ENCODE results near the gene ASF1A. TPM values are rescaled to one million over a fixed set of nuclear protein-coding genes. Genes with fewer than 3 reads are reported as not detected.

ASF1A gene
- total RNA-seq, 2 donors from 2014 or later = 15.2 to 18.0 TPM

DNA sequence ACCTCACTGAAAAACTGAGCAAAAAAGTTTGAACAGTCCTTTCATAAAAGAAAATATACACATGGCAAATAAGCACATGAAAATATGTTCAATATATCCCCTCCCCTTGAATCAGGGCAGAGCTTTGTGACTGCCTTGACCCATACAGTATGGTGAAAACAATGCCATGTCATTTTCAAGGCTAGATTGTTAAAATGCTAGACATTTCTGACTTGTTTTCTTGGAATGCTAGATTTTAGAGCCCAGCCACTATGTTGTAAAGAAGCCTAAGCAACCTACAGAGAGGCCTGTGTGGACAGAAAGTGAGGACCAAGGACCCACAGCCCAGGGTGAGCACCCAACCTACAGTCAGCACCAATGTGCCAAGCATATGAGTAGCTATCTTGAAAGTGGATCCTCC is 17.1 kb upstream of the ASF1A start:
- no peak for DNase-seq (ENCODE audit: low spot score)
- intact Hi-C loops (cut with DNase I) = no loop called here

DNA sequence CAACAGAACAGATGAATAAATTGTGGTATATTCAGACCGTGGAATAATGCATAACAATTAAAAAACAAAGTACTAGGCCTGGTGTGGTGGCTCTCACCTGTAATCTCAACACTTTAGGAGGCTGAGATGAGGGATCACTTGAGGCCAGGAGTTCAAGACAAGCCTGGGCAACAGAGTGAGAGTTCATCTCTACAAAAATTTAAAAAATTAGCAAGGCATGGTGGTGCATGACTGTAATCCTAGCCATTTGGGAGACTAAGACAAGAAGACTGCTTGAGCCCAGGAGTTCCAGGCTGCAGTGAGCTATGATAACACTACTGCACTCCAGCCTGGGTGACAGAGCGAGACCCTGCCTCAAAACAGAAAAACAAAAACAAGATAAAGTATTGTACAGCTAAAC is 16.1 kb upstream of the ASF1A start:
- no peak for DNase-seq (ENCODE audit: low spot score)
- intact Hi-C loops (cut with DNase I) = no loop called here

DNA sequence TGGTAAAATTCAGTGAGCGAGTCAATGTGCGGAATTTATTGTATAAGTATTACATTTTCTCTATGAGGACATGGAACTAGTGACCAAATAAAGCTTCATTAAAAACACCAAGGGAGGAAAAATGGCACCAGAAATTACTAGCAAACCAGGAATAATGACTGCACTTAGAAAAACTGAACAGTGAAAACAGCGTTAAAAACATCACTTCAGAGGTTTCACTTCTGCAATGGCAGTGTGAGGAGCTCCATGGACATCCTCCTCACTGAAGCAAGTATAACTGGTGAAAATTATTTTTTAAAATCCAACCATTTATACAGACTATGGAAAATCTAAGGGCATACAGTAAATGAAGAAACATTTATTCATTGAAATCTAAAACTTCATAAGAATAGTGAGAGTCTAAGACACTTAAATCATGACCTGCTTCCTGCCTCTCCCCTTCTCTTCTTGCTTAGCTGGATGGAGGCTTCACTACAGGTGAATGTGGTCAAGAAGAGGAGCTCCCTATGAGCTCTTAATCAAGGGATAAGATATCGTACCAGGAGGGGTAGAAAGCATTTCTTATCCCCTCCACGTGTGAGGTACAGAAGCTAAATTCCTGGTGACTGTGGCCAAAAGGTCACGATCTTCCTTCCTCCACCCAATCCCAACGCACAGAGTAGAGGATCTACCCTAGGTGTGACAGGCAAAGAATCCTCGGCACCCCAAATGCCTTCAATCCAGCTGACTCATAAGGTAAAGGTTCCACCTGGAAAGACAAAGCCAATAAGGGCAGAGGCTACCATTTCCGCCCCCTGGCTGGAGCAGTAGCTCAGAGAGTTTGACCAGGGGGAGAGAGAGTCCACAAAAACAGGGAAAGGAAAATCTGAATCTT is 12.3 kb upstream of the ASF1A start:
- no peak for DNase-seq (ENCODE audit: low spot score)
- intact Hi-C loops (cut with DNase I) = no loop called here

DNA sequence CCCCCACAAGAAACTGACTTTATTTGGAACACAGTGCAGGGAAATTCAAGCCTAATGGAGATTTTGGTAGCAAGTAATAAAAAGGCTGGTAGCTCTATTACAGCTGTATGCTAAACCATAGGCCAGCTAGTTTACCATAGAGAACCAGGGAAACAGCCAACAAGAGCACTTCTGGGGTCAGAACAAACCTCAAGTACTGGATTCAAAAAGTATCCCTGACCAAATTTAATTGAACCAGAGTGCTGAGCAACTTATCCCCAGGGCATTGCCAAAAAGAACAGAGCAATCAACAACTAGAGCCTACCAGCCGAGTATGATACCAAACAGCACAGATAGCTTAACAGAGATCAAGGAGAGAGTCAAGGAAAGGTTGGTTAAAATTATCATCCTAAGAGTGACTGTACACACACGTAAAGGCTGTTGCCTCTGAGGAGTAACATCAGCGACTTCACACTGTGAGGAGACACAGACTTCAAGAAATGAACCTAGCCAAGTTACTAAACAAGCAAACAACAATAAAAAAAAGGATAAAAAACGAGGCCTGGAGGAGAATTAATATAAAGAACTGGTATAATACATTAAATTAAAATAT is 11.5 kb upstream of the ASF1A start:
- DNase-seq (ENCODE audit: low spot score) = no peak
- intact Hi-C loops (cut with DNase I) = no loop called here

DNA sequence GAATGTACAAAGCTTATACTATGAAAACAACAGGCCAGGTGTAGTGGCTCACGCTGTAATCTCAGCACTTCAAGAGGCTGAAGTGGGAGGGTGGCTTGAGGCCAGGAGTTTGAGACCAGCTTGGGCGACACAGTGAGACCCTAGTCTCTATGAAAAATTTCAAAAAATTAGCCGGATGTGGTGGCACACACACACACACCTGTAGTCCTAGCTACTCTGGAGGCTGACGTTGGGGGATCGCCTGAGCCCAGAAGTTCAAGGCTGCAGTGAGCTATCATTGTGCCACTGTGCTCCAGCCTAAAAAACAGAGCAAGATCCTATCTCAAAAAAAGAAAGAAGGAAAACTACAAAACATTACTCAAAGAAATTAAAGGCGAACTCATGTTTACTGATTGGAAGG is 7.3 kb upstream of the ASF1A start:
- intact Hi-C loops (cut with DNase I) = no loop called here
- no peak for DNase-seq (ENCODE audit: low spot score)

DNA sequence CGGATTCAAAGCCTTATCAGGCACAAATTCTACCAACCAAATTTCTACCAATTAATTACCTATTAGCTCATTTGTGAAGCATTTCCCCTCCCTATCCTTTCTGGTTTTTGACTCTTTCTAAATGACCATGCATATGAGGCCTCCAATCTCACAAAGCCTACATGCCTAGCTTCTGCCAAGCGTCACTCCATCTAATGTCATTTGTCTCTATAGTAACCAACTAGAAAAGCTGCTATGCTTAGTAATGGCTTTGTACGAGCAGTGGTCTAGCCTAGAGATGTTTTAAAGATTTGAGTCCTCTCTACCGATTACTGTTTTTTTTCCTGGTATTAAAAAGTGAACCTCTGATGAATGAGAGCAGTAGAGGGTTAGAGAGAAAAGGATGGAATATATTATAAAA is 4.8 kb upstream of the ASF1A start:
- intact Hi-C loops (cut with DNase I) = no loop called here
- no peak for DNase-seq (ENCODE audit: low spot score)

DNA sequence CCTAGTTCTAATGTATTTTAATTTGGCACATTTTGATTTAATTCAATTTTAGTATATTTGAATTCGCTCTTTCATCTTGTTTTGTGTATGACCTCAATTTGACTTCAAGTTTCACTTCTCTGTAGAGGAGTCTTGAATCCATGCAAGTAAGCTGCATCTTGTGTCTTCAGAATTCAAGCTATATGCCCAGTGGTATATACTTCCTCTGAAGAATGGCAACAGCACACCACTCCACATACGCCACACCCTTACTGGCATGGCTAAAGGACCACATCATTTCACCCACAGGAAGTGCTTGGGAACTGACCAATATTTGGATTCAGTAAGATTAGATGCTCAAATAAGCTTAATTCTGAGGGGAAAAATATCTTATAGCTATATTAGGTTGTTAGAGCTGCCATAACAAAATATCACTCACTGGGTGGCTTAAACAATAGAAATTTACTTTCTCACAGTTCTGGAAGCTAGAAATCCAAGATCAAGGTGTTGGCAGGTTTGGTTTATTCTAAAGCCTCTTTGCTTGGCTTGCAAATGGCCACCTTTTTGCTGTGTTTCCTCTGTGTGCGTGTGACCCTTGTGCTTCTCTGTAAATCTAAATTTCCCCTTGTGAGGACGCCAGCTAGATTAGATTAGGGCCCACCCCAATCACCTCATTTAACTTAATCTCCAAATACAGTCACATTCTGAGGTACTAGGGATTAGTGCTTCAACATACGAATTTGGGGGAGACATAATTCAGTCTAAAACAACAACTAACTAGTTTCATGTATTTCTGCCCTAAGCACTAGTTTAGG is 2.8 kb upstream of the ASF1A start:
- intact Hi-C loops (cut with DNase I) = no loop called here
- DNase-seq (ENCODE audit: low spot score) = no peak

DNA sequence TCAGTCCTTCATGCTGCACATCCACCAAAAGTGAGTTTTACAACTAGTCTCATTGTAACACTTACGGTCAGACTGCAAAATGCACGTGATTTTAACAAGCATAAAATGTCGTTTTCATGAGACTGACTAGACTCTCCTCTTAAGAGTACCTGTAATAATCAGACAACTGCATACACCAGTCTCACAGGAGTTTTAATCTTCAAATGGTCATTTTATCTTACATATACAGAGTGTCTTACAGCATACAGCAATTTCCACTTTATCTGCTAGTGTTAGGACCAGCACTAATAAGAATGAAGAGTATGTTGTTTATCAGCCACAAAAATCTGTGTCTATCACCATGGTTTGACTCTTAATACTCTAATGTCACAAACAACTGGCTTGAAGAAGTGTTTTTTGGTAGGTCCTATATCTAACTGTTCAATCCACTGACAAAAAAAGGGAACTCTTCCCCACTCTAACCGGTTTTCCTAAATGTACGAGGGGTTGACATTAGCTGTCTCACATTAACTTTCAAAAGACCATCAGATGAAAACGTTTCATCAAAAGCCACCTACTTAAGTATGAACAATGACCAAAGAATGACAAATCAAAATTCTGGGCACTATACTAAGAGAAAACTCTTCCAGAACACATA is 1.5 kb upstream of the ASF1A start:
- intact Hi-C loops (cut with DNase I) = no loop called here
- no peak for DNase-seq (ENCODE audit: low spot score)

DNA sequence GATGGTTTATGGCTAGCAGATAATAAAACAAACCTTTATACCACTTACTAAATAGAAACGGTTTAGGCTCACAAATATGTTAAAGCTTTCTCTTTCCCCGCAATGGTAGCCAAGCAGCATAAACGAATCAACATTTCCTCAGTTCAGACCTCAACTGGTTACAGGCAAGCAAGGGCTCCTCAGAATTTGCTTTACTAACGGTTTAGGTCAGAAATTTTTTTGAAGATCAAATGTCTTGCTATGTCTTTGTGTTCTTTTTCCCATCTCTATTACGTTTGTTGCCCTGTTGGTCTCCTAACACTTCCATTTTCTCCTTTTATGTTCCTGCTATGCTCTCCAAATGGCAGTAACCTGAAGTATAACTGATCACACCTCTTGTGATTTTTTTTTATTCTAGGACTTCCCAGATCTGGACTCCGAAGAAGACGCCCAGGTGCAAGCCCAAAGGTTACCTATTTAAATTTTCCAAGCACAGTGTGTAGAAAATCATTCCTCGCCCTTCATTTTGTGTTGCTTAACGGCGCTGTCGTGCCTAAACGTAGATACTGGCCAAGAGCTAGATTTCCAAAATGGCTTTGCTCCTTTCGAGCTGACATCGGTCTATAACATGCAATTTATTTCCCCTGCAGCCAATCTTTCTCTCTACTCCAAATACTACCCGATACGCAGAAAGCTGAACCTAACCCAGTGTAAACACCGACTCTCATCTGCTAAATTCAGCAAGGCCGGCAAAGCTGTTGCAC is 717 bp upstream of the ASF1A start:
- DNase-seq (ENCODE audit: low spot score) = no peak
- intact Hi-C loops (cut with DNase I) = no loop called here

DNA sequence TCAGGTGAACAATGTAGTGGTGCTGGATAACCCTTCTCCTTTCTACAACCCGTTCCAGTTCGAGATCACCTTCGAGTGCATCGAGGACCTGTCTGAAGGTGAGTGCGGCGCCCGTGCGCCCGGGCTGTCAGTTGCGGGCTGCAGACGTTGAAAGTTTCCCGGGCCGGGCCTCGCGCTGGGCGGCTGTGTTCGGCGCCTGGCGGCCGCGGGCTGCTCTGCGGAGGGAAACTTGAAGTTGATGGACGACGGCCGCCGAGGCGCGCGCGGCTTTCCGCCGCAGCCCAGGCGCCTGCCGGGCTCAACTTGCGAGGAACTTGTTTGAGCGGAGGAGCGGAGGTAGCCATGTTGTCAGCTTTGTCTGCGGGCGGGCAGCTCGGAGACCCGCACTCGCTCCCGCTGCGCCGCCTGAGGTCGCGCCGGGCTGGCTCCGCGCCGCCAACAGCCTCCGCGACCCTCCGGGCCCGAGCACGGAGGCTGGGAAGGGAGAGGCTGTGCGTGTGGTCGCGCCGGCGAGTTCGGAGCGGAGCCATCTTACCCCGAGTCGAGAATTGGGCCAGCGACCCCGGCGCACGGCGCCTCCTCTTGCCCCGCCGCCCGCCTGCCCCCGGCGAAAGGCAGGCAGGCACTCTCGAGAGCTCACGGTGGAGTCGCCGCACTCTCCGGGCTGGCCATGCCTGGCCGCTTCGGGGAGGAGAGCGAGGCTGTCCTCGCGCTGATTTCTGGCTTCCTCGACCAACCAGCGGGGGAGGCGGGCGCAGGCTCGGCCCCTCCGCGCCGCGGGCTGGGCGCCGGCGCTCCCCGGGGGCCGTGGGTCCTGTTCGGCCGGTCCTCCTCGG is 691 bp downstream of the ASF1A start:
- peak; percentile 91 for DNase-seq (ENCODE audit: low spot score)
- intact Hi-C loops (cut with DNase I) = no loop called here

DNA sequence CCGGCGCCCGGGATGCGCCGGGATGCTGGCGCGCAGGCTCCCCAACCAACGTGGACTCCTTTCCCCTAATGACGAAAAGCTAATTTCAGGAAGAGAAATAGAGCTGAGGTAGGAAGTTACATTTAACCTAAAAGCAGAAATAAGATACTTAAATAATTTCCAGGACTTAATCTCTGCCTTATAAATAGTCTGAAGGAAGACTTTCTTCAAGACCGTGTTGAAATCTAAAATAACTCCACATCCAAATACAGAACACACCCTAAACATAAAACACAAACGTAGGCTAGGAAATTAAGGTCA is 1.3 kb downstream of the ASF1A start:
- no peak for DNase-seq (ENCODE audit: low spot score)
- intact Hi-C loops (cut with DNase I) = no loop called here

DNA sequence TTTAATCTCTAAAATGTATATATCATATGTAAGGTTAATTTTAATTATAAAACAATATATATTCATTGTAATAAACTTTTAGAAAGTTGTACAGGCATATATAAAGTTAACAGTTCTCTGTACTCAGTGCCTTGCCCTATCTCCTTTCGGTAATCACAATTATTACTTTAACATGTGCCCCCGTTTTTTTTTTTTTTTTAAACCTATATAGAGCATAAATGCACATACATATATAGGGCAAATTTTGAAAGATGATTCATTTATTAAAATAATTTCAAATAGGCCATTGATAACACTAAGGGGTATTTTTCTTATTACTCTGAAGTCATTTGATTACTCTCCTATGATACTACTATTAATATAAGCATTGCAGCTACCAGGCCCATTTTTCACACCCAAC is 1.9 kb downstream of the ASF1A start:
- intact Hi-C loops (cut with DNase I) = no loop called here
- DNase-seq (ENCODE audit: low spot score) = no peak

DNA sequence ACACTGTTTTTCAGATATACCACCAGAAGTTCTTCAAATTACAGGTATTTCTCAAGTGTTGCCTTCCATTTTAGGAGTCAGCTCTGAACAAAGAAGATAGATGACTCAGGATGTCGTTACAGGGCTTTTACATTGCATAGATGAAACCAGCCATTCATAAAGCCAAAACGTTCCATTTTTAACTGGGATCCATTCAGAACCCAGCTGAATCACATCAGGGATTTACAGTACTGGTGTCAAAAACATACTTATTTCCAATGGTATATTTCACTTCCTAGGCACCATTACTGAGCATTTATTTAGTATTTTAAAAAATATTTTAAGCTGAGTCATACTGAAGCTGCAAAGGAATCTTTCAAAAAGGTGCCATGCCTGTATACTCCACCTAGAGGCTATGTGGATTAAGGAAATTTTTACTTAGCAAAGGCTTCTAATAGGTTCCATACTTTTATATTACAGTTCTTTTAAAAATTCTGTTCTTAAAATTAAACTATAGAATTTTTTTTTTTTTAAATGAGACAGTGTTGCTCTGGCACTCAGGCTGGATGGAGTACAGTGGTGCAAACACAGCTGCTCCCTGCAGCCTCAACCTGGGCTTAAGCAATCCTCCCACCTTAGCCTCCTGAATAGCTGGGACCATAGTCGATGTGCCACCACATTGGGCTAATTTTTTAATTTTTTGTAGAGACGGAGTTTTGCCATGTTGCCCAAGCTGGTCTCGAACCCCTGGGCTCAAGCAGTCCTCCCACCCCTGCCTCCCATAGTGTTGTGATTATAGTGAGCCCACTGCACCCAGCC is 2.6 kb downstream of the ASF1A start:
- intact Hi-C loops (cut with DNase I) = no loop called here
- DNase-seq (ENCODE audit: low spot score) = no peak

DNA sequence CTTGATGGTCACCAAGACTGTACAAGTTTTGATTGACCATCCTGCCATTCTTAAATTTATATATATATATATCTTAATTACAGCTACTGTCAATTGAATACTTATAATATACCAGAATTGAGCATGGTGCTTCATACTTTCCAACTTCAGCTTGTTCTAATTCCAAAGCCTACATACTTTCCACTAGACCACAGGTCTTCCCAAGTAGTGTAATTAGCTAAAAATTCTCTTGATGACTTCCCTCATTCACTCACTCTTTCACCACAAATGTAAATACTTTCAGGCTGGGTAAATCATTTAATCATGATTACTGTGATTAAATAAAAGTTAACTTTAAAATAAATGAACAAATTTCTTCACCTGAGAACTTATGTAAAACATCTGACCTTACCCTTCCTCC is 3.4 kb downstream of the ASF1A start:
- no peak for DNase-seq (ENCODE audit: low spot score)
- intact Hi-C loops (cut with DNase I) = no loop called here

DNA sequence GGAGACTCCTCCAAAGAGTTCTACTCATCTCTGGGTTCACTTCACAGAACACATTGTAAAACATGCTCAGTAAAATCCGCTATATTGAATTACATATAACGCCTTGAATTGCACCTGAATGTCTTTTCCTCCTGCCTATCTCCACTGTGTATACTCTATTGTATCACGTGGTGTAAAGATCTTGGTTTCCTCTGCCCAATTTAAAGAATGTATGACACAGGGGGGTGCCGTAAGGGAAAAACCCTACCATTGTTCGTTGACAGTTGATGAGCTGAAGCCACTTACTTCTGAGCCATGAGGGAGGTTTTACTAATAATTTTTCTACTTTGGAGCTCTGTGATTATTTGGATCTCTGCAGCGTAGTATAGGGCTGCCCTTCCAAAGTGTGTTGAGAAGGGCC is 6.0 kb downstream of the ASF1A start:
- intact Hi-C loops (cut with DNase I) = loop anchor here in 1 of 2 donors (2.0 kb wide), 1 partner anchor 33 kb away; no protein-coding TSS in a partner anchor
- DNase-seq (ENCODE audit: low spot score) = no peak

DNA sequence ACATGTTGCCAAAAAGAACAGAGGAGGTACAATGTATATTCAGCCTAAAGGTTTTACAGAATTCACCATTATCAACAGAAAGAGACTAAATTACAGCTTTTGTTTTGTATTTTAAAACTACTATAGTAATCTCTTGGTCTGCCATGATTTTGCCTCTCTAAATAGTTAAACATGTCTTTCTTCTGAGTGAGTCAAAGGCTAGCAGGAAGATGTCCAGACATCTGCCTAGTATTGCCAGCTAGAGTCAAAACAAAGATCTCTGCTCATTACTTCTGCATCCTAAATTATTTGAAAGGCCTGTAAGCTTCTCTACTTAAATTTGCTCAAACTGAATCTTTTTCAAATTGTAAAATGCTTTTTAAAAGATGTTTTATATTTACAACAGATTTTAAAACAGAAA is 8.8 kb downstream of the ASF1A start:
- intact Hi-C loops (cut with DNase I) = no loop called here
- no peak for DNase-seq (ENCODE audit: low spot score)

DNA sequence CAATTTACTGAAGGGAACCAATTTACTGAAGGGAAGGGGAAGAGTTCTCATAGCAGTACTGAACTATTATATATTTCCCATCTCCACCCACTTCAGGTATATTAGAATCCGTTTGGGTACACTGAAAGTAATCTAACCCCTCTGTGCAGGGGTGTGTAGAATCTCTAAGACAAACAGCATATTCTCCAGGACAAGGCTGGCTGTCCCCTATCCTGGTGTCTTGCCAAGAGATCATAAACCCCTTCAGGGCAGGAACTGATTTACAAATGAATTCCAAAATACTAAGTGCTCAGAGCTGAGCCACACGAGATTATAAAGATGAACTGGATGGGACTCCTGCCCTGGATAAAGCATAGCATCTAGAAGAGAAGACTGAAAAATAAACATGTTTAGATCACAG is 9.2 kb downstream of the ASF1A start:
- intact Hi-C loops (cut with DNase I) = no loop called here
- no peak for DNase-seq (ENCODE audit: low spot score)

DNA sequence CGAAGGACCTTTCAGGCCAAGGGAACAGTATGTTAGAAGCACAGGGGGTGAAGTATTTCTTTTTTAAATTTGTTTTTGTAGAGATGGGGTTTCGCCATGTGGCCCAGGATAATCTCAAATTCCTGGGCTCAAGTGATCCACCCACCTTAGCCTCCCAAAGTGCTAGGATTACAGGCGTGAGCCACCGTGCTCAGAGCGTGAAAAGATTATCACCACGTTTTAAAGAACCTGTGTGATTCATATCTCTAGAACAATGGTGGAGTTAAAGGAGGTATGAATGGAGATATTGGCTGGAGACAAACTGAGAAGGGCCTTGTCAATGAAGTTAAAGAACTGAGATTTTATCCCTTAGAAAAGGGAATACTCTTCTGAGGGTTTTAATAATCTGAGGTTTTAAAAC is 9.7 kb downstream of the ASF1A start:
- no peak for DNase-seq (ENCODE audit: low spot score)
- intact Hi-C loops (cut with DNase I) = no loop called here

Measured in posterior vena cava (tissue), 2 donors.